ENCODE measurements around the gene KRTAP4-11.
"Not testable (repeated sequence)": the region's sequence is repeated elsewhere in the genome, so short reads cannot be mapped to it uniquely, and the experiment has no call there.

KRTAP4-11 gene

DNA sequence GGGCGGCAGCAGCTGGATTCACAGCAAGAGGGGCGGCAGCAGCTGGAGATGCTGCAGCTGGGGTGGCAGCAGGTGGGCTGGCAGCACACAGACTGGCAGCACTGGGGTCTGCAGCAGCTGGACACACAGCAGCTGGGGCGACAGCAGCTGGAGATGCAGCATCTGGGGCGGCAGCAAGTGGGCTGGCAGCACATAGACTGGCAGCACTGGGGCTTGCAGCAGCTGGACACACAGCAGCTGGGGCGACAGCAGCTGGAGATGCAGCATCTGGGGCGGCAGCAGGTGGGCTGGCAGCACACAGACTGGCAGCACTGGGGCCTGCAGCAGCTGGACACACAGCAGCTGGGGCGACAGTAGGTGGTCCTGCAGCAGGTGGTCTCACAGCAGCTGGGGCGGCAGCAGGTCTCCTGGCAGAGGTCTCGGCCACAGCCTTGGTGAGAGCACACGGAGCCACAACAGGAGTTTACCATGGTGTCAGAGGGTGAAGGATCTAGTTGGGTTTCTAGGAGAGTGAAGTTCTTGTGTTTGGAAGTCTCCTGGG lies at the start of gene KRTAP4-11:
Gene KRTAP4-11, minus strand, starts transcription at position 528 of the 541 bp plus-strand sequence. Its CDS starts 58 bp downstream, at position 470.
- not testable (repeated sequence) for DNase-seq

DNA sequence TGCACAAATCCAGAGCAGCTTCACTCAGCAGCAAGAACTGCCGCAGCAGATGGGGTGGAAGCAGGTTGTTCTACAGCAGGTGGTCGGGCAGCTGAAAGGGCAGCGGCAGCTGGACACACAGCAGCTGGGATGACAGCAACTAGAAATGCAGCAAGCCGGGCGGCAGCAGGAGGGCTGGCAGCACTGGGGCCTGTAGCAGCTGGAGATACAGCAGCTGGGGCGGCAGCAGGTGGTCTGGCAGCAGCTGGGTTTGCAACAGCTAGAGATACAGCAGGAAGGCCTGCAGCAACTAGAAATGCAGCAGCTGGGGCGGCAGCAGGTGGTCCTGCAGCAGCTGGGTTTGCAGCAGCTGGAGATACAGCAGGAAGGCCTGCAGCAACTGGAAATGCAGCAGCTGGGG lies 49.4 kb upstream of the KRTAP4-11 start:
- DNase-seq, result no peak

DNA sequence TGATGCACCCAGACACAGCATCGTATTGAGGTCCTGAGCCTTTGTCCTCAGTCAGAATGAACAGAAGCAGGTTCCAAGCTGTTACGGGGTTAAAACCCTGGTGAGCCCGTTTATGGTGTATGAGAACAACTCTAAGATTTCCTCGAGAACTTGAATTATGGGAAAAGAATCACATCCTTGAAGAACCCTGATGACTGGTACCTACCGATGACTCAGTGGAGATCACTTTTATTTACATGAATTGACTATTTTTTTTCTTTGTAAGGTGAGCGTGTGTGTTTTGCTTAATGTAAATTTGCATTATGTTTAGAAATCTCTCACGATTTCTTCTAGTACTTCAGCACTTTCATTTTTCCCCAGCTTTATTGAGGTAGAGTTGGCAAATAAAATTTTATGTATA lies 45.7 kb upstream of the KRTAP4-11 start:
- DNase-seq, result no peak

DNA sequence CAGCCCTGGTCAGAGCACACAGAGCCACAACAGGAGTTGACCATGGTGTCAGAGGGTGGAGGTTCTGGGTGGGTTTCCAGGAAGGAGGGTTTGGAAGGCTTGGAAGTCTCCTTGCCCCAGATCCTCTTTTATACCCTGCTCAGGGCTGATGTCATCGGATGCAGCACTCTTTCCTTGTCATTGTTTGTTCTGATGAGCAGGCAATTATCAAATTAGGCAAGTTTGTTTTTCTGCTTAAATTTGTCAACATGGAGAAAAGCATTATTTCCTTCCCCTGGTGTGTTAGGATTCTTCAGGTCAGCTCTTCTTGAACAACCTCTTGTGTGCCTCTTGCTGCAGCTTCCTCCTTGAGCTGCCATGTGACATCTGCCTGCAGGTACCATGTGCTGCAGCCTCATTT lies 42.5 kb upstream of the KRTAP4-11 start, which contains the start of gene KRTAP4-4:
Gene KRTAP4-4, minus strand, starts transcription at position 101 of the 400 bp plus-strand sequence. Its CDS starts 57 bp downstream, at position 44.
- no peak for DNase-seq

DNA sequence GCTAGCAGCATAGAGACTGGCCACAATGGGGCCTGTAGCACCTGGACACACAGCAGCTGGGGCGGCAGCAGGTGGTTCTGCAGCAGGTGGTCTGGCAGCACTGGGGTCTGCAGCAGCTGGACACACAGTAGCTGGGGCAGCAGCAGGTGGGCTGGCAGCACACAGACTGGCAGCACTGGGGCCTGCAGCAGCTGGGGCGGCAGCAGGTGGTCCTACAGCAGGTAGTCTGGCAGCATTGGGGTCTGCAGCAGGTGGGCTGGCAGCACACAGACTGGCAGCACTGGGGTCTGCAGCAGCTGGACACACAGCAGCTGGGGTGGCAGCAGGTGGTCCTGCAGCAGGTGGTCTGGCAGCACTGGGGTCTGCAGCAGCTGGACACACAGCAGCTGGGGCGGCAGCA lies 42.0 kb upstream of the KRTAP4-11 start:
- not testable (repeated sequence) for DNase-seq

DNA sequence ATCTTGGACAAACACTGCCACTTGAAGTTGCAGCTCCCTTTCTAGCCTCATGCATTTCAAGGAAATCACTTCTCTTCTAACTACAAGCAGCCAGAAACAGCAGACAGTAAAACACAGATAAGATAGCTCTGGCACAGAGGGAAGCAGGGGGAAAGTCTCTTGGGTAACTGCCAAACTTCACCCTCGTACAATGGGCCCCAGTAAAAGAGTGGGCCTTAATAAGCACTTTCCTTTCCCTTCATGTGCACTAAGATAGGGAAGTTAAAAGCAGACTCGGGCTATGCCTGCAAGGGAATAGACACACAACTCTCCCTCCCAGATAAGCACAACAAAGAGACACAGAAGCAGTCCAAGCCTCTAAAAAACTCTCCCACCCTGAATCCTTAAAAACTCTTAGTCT lies 35.7 kb upstream of the KRTAP4-11 start:
- no peak for DNase-seq

DNA sequence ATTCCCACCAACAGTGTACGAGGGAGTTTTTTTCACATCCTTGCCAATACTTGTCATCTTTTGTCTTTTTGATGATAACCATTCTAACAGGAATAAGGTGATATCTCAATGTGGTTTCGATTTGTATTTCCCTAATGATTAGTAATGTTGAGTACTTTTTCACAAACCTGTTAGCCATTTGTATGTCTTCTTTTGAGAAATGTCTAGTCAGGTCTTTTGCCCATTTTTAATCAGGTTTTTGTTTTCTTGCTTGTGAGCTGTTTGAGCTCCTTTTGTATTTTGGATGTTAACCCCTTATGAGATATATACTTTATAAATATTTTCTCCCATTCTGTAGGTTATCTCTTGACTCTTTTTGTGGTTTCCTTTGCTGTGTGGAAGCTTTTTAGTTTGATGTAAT lies 33.4 kb upstream of the KRTAP4-11 start:
- no peak for DNase-seq

DNA sequence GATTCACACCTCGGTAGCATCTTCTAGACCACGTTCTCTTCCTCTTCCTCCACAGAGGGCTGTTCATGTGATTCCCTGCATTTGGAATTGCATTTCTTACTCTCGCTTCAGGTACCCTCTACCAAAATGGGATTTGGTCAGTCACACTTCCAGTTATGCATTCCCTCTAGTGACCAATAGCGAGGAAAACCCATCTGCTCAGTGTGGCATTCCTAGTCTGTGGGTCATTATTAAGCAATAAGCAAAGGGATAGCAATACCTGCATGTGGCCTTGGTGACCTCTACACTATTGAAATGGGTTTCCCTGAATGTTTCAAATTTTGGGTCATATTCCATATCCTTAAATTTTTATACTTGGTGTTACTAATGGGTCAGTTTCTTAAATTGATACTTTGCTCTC lies 31.9 kb upstream of the KRTAP4-11 start:
- no peak for DNase-seq

DNA sequence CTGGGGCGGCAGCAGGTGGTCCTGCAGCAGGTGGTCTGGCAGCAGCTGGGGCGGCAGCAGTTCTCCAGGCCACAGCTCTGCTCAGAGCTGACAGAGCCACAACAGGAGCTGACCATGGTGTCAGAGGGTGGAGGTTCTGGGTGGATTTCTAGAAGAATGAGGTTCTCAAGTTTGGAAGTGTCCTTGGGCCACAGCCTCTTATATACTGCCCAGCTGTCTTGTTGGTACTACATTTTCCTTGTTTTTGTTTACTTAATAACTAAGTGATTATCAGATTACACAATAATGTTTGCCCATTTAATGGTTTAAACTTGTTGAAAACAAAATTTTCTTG lies 31.4 kb upstream of the KRTAP4-11 start, which contains the start of gene KRTAP4-5:
Gene KRTAP4-5, minus strand, starts transcription at position 174 of the 334 bp plus-strand sequence. Its CDS starts 58 bp downstream, at position 116.
- no peak for DNase-seq

DNA sequence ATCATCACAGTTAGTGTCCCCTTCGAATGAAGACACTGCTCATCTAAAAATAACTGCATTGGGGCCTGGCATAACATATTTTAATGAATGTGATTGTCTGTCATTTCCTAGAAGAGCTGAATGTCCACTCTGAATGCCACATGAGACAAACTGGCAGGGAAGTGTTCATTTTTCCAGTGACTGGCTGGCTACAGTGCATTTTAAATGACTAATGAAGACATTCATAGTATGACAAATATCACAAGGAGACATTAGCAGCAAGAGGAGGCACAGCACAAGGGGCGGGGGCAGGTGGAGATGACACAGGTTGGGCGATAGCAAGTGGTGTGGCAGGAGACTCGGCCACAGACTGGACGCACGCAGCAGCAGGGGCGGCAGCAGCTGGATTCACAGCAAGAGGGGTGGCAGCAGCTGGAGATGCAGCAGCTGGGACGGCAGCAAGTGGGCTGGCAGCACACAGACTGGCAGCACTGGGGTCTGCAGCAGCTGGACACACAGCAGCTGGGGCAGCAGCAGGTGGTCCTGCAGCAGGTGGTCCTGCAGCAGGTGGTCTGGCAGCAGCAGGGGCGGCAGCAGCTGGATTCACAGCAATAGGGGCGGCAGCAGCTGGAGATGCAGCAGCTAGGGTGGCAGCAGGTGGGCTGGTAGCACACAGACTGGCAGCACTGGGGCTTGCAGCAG lies 30.9 kb upstream of the KRTAP4-11 start:
- not testable (repeated sequence) for DNase-seq

DNA sequence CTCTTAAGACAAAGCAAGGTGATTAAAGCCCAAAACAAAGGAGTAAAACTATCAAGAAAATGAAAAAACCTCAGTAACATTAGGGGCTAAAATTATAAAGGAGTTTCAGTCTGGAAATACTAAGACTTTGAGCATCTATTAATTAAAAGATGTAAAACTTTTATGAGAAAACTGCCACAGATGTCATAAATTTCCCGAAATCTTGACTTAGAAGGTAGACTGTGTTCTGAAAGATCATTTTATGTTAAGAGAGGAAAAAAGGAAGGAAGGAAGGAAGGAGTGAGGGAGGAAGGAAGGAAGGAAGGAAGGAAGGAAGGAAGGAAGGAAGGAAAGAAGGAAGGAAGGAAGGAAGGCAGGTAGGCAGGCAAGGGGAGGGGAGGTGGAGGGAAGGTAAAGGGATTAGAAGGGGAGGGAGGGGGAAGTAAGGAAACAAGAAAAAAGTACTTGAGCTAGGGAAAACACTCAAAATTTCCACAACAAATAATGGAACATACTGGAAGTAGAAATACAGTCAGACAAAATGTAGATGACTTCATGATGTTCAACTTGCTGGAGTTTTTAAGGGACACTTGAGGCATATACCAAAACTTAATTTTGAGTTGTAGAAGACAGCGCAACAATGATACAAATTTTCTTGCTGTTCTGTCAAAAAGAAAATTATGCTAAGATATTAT lies 29.5 kb upstream of the KRTAP4-11 start:
- no peak for DNase-seq

DNA sequence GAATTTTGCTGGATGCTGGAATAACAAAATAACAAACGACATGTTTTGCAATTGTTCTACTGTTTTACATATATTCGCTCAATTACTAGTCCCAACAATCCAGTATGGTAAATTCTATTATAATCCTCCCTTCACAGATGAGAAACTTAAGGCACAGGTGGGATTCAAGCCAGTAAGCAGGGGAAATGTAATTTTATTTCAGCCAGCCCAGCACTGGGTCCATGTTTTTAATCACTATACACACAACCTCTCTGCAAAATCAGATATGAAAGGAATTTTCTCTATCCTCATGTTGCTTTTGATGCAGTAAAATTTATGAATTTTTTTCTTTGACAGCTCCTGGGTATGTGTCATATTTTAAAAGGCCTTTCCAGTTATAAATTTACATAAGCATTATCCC lies 27.1 kb upstream of the KRTAP4-11 start:
- DNase-seq, result no peak

DNA sequence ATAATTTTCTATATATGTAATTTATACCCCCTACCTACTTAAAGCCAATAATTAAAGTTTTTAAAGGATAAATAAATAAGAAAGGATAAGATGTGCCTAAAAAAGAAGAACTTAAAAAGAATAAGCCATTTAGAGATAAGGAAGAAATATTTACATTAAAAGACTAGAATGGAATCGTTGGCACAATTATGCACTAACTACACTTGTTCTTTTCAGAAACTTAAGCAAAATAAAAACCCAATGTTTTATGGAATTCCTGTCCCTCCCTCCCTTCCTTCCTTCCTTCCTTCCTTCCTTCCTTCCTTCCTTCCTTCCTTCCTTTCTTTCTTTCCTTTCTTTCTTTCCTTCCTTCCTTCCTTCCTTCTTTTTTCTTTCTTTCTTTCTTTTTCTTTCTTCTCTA lies 26.7 kb upstream of the KRTAP4-11 start:
- DNase-seq, result no peak

DNA sequence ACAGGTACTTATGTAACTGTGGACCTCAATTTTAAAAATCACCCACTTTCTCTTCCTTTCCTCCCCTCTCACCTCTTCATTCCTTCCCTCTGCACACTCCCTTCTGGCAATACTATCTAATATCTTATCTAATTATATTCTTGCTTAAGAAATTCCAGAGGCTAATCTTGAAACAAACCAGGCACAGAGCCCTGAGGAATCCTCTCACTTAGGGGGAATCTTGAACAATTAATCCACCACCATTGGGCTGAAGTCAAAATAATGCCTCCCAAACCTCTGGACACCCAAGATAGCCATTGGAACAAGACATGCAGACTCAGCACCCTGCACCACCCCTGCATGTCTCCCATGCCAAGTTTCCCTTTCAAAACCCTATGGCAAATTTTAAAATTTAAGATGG lies 23.2 kb upstream of the KRTAP4-11 start:
- DNase-seq, result no peak

DNA sequence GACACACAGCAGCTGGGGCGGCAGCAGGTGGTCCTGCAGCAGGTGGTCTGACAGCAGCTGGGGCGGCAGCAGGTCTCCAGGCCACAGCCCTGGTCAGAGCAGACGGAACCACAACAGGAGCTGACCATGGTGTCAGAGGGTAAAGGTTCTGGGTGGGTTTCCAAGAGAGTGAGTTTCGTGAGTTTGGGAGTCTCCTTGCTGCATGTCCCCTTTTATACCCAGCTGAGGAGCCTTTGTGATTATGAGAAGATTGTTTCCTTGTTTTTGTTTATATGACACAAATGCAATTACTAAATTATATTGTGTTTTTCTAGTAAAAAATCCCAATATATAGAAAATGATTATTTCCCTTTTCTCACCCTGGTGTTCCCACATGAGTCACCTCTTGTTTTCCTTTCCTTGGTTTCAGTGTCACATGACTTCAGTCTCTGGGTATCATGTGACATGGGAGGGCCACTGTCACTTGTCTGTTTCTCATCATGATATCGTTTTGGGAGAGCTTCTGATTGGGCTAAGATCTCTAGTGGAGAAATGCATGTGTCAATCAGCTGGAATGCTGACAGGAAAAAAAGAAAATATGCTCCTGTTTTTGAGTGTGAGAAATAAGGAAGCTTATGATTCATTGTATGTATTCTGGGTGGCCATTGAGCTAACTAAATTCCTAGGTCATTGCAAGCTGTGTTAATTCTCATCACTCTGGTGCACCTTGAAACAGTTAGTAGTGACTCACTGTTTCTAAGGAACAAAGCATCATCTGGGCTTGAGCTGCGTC lies 22.4 kb upstream of the KRTAP4-11 start, which contains the start of gene KRTAP4-6:
Gene KRTAP4-6, minus strand, starts transcription at position 185 of the 772 bp plus-strand sequence. Its CDS starts 57 bp downstream, at position 128.
- DNase-seq, result no peak

DNA sequence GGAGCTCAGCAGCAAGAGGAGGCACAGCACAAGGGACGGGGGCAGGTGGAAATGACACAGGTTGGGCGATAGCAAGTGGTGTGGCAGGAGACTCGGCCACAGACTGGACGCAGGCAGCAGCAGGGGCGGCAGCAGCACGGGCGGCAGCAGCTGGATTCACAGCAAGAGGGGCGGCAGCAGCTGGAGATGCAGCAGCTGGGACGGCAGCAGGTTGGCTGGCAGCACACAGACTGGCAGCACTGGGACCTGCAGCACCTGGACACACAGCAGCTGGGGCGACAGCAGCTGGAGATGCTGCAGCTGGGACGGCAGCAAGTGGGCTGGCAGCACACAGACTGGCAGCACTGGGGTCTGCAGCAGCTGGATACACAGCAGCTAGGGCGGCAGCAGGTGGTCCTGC lies 21.7 kb upstream of the KRTAP4-11 start:
- DNase-seq, result not testable (repeated sequence)

DNA sequence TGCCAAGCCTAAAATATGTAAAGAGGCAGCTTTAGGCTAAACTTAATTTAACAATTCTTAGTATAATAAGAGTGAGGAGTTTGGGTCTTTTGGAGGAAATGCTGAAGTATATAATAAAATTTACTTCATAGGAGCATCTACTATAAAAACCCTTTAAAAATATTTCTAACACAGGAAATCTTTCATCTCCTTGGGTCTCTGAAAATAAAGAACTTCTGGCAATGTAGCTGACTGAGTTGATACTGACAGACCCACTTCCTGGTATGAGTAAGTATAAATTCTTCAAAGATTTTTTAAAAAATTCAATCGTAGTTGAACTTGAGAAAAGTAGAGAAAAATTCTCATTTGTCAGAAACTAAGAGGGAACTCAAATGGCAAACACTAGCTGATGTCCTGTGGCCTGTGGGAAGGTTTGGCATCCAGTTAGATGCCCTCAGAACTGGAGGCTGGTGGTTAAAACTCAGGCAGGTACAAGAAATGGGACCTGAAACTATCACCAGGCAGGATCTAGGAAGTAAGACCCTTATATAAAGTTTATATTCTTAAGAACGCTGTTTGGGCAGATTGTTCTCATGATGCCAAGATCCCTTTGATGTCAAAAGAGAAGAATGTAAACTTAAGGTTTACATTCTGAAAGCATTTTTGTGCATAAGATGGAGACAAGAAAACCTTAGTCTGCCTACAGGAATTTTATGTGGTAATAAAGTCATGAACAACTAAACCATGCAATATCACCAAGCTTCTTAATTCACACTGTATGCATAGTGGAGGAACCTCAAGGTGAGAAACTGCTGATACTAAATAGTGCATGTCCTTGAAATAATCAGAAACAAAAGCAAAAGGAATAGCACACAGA lies 15.9 kb upstream of the KRTAP4-11 start:
- no peak for DNase-seq

DNA sequence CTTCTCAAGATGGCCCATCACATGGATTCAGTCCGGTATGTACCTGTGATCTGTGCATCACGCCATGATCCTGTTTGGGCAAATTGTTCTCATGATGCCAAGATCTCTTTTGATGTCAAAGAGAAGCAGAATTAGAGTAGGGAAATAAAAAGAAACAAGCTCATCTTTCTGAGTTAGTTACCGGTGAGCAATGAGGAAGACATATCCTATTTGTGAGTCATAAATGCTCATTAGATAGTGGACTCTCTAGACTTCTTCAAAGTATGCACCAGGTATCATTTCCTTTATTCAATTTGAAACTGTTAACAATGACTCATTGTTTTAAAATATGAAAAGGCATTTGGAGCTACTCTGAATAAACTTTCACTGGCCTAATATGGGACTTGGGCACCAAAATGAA lies 13.8 kb upstream of the KRTAP4-11 start:
- no peak for DNase-seq

DNA sequence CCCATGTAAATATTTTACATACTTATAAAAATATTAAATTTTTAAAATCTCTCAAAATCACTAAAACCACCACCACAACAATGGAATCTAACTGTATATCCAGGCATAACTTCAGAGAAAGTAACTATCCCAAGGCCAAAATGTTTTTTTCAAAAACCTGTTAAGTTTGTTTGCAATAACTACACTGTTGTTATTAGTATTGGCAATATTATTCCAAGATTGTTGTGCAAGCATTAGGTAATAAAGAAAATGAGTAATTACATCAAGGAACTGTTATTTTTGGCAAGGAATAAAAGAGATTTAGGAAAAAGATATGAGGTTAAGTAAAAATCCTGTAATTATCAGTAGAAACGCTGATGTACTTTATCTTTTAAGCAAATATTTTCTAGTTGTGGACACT lies 9.2 kb upstream of the KRTAP4-11 start:
- DNase-seq, result no peak

DNA sequence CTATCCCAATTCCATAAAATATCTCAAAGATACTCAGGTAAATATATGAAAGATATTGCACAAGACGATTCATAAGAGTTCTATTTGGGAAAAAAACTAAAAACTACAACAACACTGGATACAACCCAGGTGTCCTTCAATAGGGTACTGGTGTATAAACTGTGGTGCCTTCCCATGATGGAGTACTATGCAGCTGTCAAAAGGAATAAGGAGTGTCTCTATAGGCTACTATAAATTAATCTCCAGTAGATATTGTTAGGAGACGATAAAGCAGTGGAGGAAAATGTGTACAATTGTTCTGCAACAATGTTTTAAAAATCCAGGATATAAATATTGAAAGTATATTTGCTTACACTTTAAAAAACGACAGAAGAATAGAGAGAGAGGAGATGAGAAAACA lies 8.2 kb upstream of the KRTAP4-11 start:
- no peak for DNase-seq

DNA sequence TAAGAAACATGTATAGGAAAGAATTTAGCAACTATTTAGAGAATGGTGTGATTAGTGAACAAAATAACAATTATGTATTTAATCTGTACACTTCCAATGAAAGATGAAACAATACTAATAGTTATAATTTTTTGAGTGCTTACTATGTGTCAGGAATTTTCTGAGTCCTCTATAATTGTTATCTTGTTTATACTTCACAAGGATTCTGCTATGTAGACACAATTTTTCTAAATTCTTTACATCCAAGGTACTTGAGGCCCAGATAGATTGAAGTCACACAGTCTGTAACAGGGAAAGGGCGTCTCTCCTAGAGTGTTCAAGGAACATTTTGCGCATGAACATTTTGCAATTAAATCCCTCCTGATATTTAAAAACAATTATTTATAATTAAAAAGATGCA lies 6.9 kb upstream of the KRTAP4-11 start:
- no peak for DNase-seq

DNA sequence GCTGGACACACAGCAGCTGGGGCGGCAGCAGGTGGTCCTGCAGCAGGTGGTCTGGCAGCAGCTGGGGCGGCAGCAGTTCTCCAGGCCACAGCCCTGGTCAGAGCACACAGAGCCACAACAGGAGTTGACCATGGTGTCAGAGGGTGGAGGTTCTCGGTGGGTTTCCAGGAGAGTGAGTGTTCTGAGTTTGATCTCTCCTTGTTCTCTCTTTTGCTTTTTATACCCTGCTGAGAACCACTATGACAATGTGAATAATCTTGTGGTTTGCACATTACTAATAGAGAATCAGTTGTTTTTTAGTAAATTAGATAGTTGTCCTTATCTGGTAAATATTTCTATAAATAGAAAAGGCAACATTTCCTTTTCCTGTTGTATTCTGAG lies 5.8 kb upstream of the KRTAP4-11 start, which contains the start of gene KRTAP4-12:
Gene KRTAP4-12, minus strand, starts transcription at position 192 of the 381 bp plus-strand sequence. Its CDS starts 60 bp downstream, at position 132.
- DNase-seq, result not testable (repeated sequence)

Data from NCI-H446 (cell line).